Activated CD4-positive, alpha-beta T cell treated with anti-CD3 and anti-CD28 coated beads for 36 hours (primary cell): Measurements from ENCODE around the gene GDPD5. TPM values are rescaled to one million over a fixed set of nuclear protein-coding genes. Genes with fewer than 3 reads are reported as not detected.
A peak's percentile ranks its signal among the peaks of the same experiment; 100 is the strongest.

Experiments
- ATAC-seq: fragments of 200-7000 bp; cut with Tn5 transposase; one replicate; pipeline ENCODE4 v1.10.0; 2021; ENCODE audit warnings: mild to moderate bottlenecking, moderate library complexity
- CTCF ChIA-PET: fragments of 350-600 bp; sonication (Branson Sonifier 250); formaldehyde crosslinking; loops from one replicate; lab custom pipeline; 2021; ENCODE audit warnings: antibody characterized with exemption; lab: Charles Lee
- POLR2A ChIA-PET: fragments of 350-600 bp; sonication (Branson Sonifier 250); formaldehyde crosslinking; loops from one replicate; lab custom pipeline; 2021; ENCODE audit warnings: antibody characterized with exemption, inconsistent platforms; lab: Charles Lee
- DNase-seq: peaks from one replicate; pipeline ENCODE4 v3.0.0-alpha.2; 2020
- H3K27ac Mint-ChIP-seq: one replicate; pipeline ENCODE4 v1.8.0; 2021; ENCODE audit warnings: mixed read lengths
- H3K27me3 Mint-ChIP-seq: one replicate; pipeline ENCODE4 v1.8.0; 2021; ENCODE audit warnings: mixed read lengths
- H3K36me3 Mint-ChIP-seq: one replicate; pipeline ENCODE4 v1.8.0; 2021; ENCODE audit warnings: low read depth, mixed read lengths
- H3K4me1 Mint-ChIP-seq: one replicate; pipeline ENCODE4 v1.8.0; 2021; ENCODE audit warnings: mixed read lengths
- H3K4me3 Mint-ChIP-seq: one replicate; pipeline ENCODE4 v1.8.0; 2021; ENCODE audit warnings: mild to moderate bottlenecking, moderate library complexity, mixed read lengths
- H3K9me3 Mint-ChIP-seq: one replicate; pipeline ENCODE4 v1.8.0; 2021; ENCODE audit warnings: low read depth, mixed read lengths
- intact Hi-C, 2 experiments: fragments of 100-400 bp; cut with DNase I in 1 of 2; cut with micrococcal nuclease in 1 of 2; formaldehyde crosslinking; loops; one replicate each; pipeline versions ENCODE4 v1.14.2 to v1.15.1; 2022 to 2024; cut with DNase I, micrococcal nuclease
- total RNA-seq, 2 experiments: library from RNA; stranded (reverse); gene quantifications; one replicate each; pipeline ENCODE4 v1.2.3, GENCODE V29; 2021

The GDPD5 gene
- total RNA-seq, 2 experiments from 2014 or later: 16.8 to 22.0 TPM

GRCh38 chr11:75522286-75523044 lies 3.3 kb downstream of the GDPD5 start:
- intact Hi-C loops: loop anchor here in 1 of 2 experiments (10.0 kb wide), 1 partner anchor 248 kb away; no protein-coding TSS in a partner anchor
- ATAC-seq (no peak), DNase-seq (no peak)
- H3K27me3 Mint-ChIP-seq: no peaks in the 10 kb centered on the region
- ChIA-PET POLR2A (interaction anchor here (0.8 kb wide), 1 partner anchor 14 kb away, joined by 3 read pairs; no protein-coding TSS in a partner anchor), CTCF (interaction anchor here (0.7 to 5.8 kb wide), 9 partner anchors 10 to 184 kb away, joined by 3 to 46 read pairs (median 5); no protein-coding TSS in a partner anchor)
- H3K36me3 Mint-ChIP-seq: no peaks in the 10 kb centered on the region
- H3K27ac Mint-ChIP-seq: no peak overlapping the region
- no peaks in the 10 kb centered on the region for H3K9me3 Mint-ChIP-seq
- H3K4me3 Mint-ChIP-seq: no peak overlapping the region
- H3K4me1 Mint-ChIP-seq: peaks cover 27% of the 10 kb centered on the region

- Mint-ChIP-seq H3K27ac (no peak overlapping the region), H3K36me3 (no peaks in the 10 kb centered on the region), H3K27me3 (no peaks in the 10 kb centered on the region), H3K4me1 (peaks cover 33% of the 10 kb centered on the region), H3K9me3 (no peaks in the 10 kb centered on the region), H3K4me3 (no peak overlapping the region)
- intact Hi-C loops: loop anchor here in 1 of 2 experiments (10.0 kb wide), 1 partner anchor 246 kb away; no protein-coding TSS in a partner anchor
- DNase-seq (no peak), ATAC-seq (no peak)
- CTCF ChIA-PET: interaction anchor here (0.6 to 5.8 kb wide), 5 partner anchors 12 to 496 kb away, joined by 3 to 46 read pairs (median 3); no protein-coding TSS in a partner anchor
- POLR2A ChIA-PET: interaction anchor here (1.2 kb wide), 1 partner anchor 42 kb away, joined by 5 read pairs; no protein-coding TSS in a partner anchor
These were observed 5.1 kb downstream of the GDPD5 start for GRCh38 chr11:75520688-75521087.

GRCh38 chr11:75518771-75519653 lies 6.7 kb downstream of the GDPD5 start:
- intact Hi-C loops: no loop called here
- no peak for ATAC-seq
- Mint-ChIP-seq H3K27me3 (no peaks in the 10 kb centered on the region), H3K36me3 (no peaks in the 10 kb centered on the region), H3K4me3 (no peak overlapping the region), H3K4me1 (peaks cover 25% of the 10 kb centered on the region), H3K27ac (no peak overlapping the region), H3K9me3 (no peaks in the 10 kb centered on the region)
- CTCF ChIA-PET: interaction anchor here (0.7 to 5.8 kb wide), 5 partner anchors 14 to 184 kb away, joined by 3 to 46 read pairs (median 3); no protein-coding TSS in a partner anchor
- POLR2A ChIA-PET: no interaction called here
- no peak for DNase-seq

GRCh38 chr11:75518204-75518549 lies 7.6 kb downstream of the GDPD5 start:
- Mint-ChIP-seq H3K36me3 (no peaks in the 10 kb centered on the region), H3K4me3 (no peak overlapping the region), H3K27ac (no peak overlapping the region), H3K4me1 (peaks cover 16% of the 10 kb centered on the region), H3K9me3 (no peaks in the 10 kb centered on the region), H3K27me3 (no peaks in the 10 kb centered on the region)
- ChIA-PET CTCF (interaction anchor here (0.7 to 5.8 kb wide), 2 partner anchors 15 to 183 kb away, joined by 3 to 46 read pairs; no protein-coding TSS in a partner anchor), POLR2A (no interaction called here)
- DNase-seq (no peak), ATAC-seq (no peak)
- intact Hi-C loops: no loop called here

- peak overlapping the region; percentile 39 for H3K27ac Mint-ChIP-seq
- DNase-seq (no peak), ATAC-seq (no peak)
- intact Hi-C loops: no loop called here
- ChIA-PET CTCF (interaction anchor here (1.1 kb wide), 1 partner anchor 16 kb away, joined by 3 read pairs; no protein-coding TSS in a partner anchor), POLR2A (interaction anchor here (0.6 kb wide), 1 partner anchor 12 kb away, joined by 3 read pairs; no protein-coding TSS in a partner anchor)
- H3K4me3 Mint-ChIP-seq: no peak overlapping the region
- peaks cover 14% of the 10 kb centered on the region for H3K4me1 Mint-ChIP-seq
- H3K27me3 Mint-ChIP-seq: no peaks in the 10 kb centered on the region
- H3K9me3 Mint-ChIP-seq: no peaks in the 10 kb centered on the region
- no peaks in the 10 kb centered on the region for H3K36me3 Mint-ChIP-seq
These were observed 8.9 kb downstream of the GDPD5 start for GRCh38 chr11:75516886-75517285.

GRCh38 chr11:75516140-75516539 lies 9.6 kb downstream of the GDPD5 start:
- Mint-ChIP-seq H3K9me3 (no peaks in the 10 kb centered on the region), H3K4me1 (peaks cover 14% of the 10 kb centered on the region), H3K4me3 (no peak overlapping the region), H3K27me3 (no peaks in the 10 kb centered on the region), H3K27ac (no peak overlapping the region), H3K36me3 (no peaks in the 10 kb centered on the region)
- intact Hi-C loops: no loop called here
- DNase-seq: no peak
- ChIA-PET CTCF (no interaction called here), POLR2A (no interaction called here)
- ATAC-seq: no peak

- Mint-ChIP-seq H3K36me3 (no peaks in the 10 kb centered on the region), H3K27ac (no peak overlapping the region), H3K4me3 (no peak overlapping the region), H3K27me3 (no peaks in the 10 kb centered on the region), H3K4me1 (peaks cover 14% of the 10 kb centered on the region), H3K9me3 (no peaks in the 10 kb centered on the region)
- ATAC-seq (no peak), DNase-seq (no peak)
- intact Hi-C loops: no loop called here
- ChIA-PET POLR2A (no interaction called here), CTCF (interaction anchor here (0.6 kb wide), 1 partner anchor 253 kb away, joined by 3 read pairs; no protein-coding TSS in a partner anchor)
These were observed 11.1 kb downstream of the GDPD5 start for GRCh38 chr11:75514596-75514995.

GRCh38 chr11:75513250-75513649 lies 12.5 kb downstream of the GDPD5 start:
- ChIA-PET POLR2A (no interaction called here), CTCF (interaction anchor here (0.7 kb wide), 1 partner anchor 91 kb away, joined by 3 read pairs; no protein-coding TSS in a partner anchor)
- Mint-ChIP-seq H3K27ac (no peak overlapping the region), H3K9me3 (no peaks in the 10 kb centered on the region), H3K36me3 (no peaks in the 10 kb centered on the region), H3K27me3 (no peaks in the 10 kb centered on the region), H3K4me3 (no peak overlapping the region), H3K4me1 (peaks cover 16% of the 10 kb centered on the region)
- DNase-seq (no peak), ATAC-seq (no peak)
- intact Hi-C loops: no loop called here

GRCh38 chr11:75510723-75511019 lies 15.1 kb downstream of the GDPD5 start:
- Mint-ChIP-seq H3K4me3 (no peak overlapping the region), H3K27me3 (no peaks in the 10 kb centered on the region), H3K36me3 (no peaks in the 10 kb centered on the region), H3K9me3 (no peaks in the 10 kb centered on the region), H3K27ac (no peak overlapping the region), H3K4me1 (peaks cover 17% of the 10 kb centered on the region)
- POLR2A ChIA-PET: no interaction called here
- no peak for DNase-seq
- ATAC-seq: no peak
- CTCF ChIA-PET: interaction anchor here (0.7 kb wide), 1 partner anchor 202 kb away, joined by 4 read pairs; no protein-coding TSS in a partner anchor
- intact Hi-C loops: no loop called here

GRCh38 chr11:75510004-75510722 lies 15.6 kb downstream of the GDPD5 start:
- ChIA-PET POLR2A (no interaction called here), CTCF (interaction anchor here (0.7 to 1.0 kb wide), 2 partner anchors 16 to 201 kb away, joined by 4 to 5 read pairs; no protein-coding TSS in a partner anchor)
- Mint-ChIP-seq H3K4me1 (peaks cover 17% of the 10 kb centered on the region), H3K27me3 (no peaks in the 10 kb centered on the region), H3K27ac (no peak overlapping the region), H3K4me3 (no peak overlapping the region), H3K36me3 (no peaks in the 10 kb centered on the region), H3K9me3 (no peaks in the 10 kb centered on the region)
- DNase-seq: no peak
- no peak for ATAC-seq
- intact Hi-C loops: no loop called here
